ENCODE data around the gene SCG3.

The SCG3 gene

DNA sequence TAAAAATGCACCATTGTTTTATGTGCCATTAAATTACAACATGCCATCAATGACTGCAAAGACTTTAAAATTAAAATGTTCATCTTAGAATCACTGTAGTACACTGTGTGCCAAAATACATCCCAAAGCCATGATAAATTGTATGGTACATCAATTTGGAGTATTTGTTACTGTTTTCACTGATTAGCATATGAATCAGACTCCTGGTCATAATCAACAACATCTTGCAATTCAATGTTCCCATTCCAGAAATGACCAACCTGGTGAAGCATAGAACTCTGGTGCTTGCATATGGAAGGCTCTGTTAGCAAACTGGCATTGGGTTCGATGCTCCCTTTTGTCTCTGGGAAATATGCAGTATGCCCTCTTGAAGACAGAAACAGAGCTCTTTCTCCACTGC is 33.6 kb downstream of the SCG3 start:
- Histone ChIP-seq H2AFZ (ENCODE audit: low read length) (no peak overlapping the region), H3K27ac (ENCODE audit: low read depth, low read length, poor library complexity, severe bottlenecking) (no peak overlapping the region), H3K4me1 (ENCODE audit: insufficient read depth, low read length, severe bottlenecking) (peaks cover 6% of the 10 kb centered on the region), H3K27me3 (ENCODE audit: insufficient read depth, low read length) (no peaks in the 10 kb centered on the region), H3K4me2 (ENCODE audit: low read length) (no peak overlapping the region), H3K4me3 (ENCODE audit: low read depth, low read length, poor library complexity, severe bottlenecking) (no peak overlapping the region), H4K20me1 (ENCODE audit: insufficient read depth, low read length) (no peaks in the 10 kb centered on the region), H3F3A (ENCODE audit: insufficient read depth, low read length) (no peaks in the 10 kb centered on the region), H3K9me3 (ENCODE audit: low read length) (no peaks in the 10 kb centered on the region), H3K9ac (ENCODE audit: low read length) (no peak overlapping the region), H3K9me2 (ENCODE audit: low read depth, low read length) (no peaks in the 10 kb centered on the region), H3K36me3 (ENCODE audit: insufficient read depth, low read length) (no peaks in the 10 kb centered on the region), H3K79me2 (ENCODE audit: insufficient read depth, low read length) (no peaks in the 10 kb centered on the region)
- TF ChIP-seq CTCF (IDR thresholded peaks at IDR 0.05; ENCODE audit: low read length) (no peak), EZH2 (IDR thresholded peaks at IDR 0.05; ENCODE audit: borderline replicate concordance, low read length) (no peak)

- Histone ChIP-seq H3K4me2 (ENCODE audit: low read length) (no peak overlapping the region), H3K4me1 (ENCODE audit: insufficient read depth, low read length, severe bottlenecking) (peaks cover 6% of the 10 kb centered on the region), H3K9me2 (ENCODE audit: low read depth, low read length) (no peaks in the 10 kb centered on the region), H2AFZ (ENCODE audit: low read length) (no peak overlapping the region), H3K27ac (ENCODE audit: low read depth, low read length, poor library complexity, severe bottlenecking) (no peak overlapping the region), H3K4me3 (ENCODE audit: low read depth, low read length, poor library complexity, severe bottlenecking) (no peak overlapping the region), H3K9ac (ENCODE audit: low read length) (no peak overlapping the region), H3K79me2 (ENCODE audit: insufficient read depth, low read length) (no peaks in the 10 kb centered on the region), H3K27me3 (ENCODE audit: insufficient read depth, low read length) (no peaks in the 10 kb centered on the region), H3K9me3 (ENCODE audit: low read length) (no peaks in the 10 kb centered on the region), H3K36me3 (ENCODE audit: insufficient read depth, low read length) (peaks cover under 1% of the 10 kb centered on the region; the same call in 1 of the 2 replicates), H4K20me1 (ENCODE audit: insufficient read depth, low read length) (no peaks in the 10 kb centered on the region), H3F3A (ENCODE audit: insufficient read depth, low read length) (no peaks in the 10 kb centered on the region)
- no peak for TF ChIP-seq CTCF (IDR thresholded peaks at IDR 0.05; ENCODE audit: low read length)
- no peak for TF ChIP-seq EZH2 (IDR thresholded peaks at IDR 0.05; ENCODE audit: borderline replicate concordance, low read length)
These were observed 36.9 kb downstream of the SCG3 start for GRCh38 chr15:51718219-51718618.

DNA sequence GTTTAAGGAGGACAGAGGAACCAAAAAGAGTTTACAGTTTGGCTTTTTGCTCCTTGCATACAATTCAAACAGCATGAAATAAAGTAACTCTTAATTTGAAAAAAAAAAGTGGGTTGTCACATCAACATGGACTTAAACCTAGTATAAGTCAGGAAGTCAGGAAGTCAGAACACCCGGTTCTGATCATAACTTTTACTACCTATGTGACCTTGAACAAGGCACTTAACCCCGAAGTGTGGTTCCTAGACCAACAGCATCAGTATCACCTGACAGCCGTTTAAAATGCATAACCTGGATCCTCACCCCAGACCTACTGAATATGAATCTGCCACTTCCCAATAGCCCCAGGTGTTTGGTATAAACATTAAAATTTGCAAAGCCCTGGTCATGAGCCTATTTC is 37.4 kb downstream of the SCG3 start:
- H3K27ac ChIP-seq (ENCODE audit: low read depth, low read length, poor library complexity, severe bottlenecking) = no peak overlapping the region
- no peak for TF ChIP-seq CTCF (IDR thresholded peaks at IDR 0.05; ENCODE audit: low read length)
- TF ChIP-seq EZH2 (IDR thresholded peaks at IDR 0.05; ENCODE audit: borderline replicate concordance, low read length) = no peak

More for the DNA sequence above, 37.4 kb downstream of the SCG3 start:
- no peak overlapping the region for H2AFZ ChIP-seq (ENCODE audit: low read length)
- H3K9ac ChIP-seq (ENCODE audit: low read length) = no peak overlapping the region
- H3F3A ChIP-seq (ENCODE audit: insufficient read depth, low read length) = no peaks in the 10 kb centered on the region
- H3K79me2 ChIP-seq (ENCODE audit: insufficient read depth, low read length) = no peaks in the 10 kb centered on the region
- H3K4me2 ChIP-seq (ENCODE audit: low read length) = no peak overlapping the region
- no peaks in the 10 kb centered on the region for H3K9me2 ChIP-seq (ENCODE audit: low read depth, low read length)
- no peak overlapping the region for H3K4me3 ChIP-seq (ENCODE audit: low read depth, low read length, poor library complexity, severe bottlenecking)
- H4K20me1 ChIP-seq (ENCODE audit: insufficient read depth, low read length) = no peaks in the 10 kb centered on the region
- peaks cover 3% of the 10 kb centered on the region; the same call in 1 of the 2 replicates for H3K36me3 ChIP-seq (ENCODE audit: insufficient read depth, low read length)
- no peaks in the 10 kb centered on the region for H3K27me3 ChIP-seq (ENCODE audit: insufficient read depth, low read length)
- H3K4me1 ChIP-seq (ENCODE audit: insufficient read depth, low read length, severe bottlenecking) = peaks cover 6% of the 10 kb centered on the region
- H3K9me3 ChIP-seq (ENCODE audit: low read length) = no peaks in the 10 kb centered on the region
